ENCODE data around the gene DAND5.
A peak's percentile ranks its signal among the peaks of the same experiment; 100 is the strongest.

DAND5 gene

DNA sequence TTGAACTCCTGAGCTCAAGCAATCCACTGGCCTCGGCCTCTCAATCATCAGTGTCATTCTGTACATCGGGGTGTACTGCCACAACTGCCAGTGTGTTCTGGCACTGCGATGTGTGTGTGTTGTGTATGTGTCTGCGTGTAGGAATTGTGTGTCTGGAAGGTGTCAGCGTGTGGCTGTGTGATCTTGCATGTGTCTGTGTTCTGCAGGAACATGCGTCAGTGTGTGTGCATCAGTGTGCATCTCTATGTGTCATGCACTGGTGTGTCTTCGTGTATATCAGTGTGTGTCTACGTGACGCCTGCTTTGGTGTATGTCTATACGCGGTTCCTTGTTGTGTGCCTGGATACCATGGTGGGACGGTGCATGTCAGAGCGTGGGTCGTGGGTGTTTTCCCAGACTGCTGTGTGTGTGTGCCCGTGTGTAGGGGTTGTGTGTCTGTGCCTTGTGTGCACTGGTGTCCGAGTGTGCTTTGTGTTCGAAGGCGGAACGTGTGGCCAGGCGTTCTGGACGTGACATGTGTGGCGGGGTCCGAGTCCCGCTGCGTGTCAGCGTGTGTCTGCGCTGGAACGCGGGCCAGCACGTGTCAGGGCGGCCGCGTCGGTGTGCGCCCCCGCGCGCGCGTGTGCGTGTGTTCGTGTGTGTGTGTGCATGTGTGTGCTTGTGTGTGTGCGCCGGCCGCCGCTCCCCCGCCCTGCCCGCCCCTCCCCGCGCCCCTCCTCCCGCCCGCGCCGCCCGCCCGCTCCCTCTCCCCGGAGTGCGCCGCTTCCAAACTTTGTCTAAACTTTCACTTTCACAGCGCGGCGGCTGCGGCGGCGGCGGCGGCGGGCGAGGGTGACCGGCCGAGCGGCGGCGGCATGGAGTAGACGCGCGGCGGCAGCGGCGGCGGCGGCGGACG lies 25.6 kb downstream of the DAND5 start, which contains the start of gene NFIX:
TSS of gene NFIX (plus strand) at position 775 of the 895 bp plus-strand sequence. CDS start 363 bp downstream, outside the sequence.
- peak; percentile 28 for DNase-seq (ENCODE audit: low spot score)

- peak; percentile 16 for DNase-seq (ENCODE audit: low spot score)
These were observed 26.4 kb downstream of the DAND5 start for GRCh38 chr19:12995596-12996405.

- no peak for DNase-seq (ENCODE audit: low spot score)
These were observed 27.2 kb downstream of the DAND5 start for GRCh38 chr19:12996406-12997094.

GRCh38 chr19:12997179-12997966 lies 28.0 kb downstream of the DAND5 start:
- DNase-seq (ENCODE audit: low spot score) = no peak

DNA sequence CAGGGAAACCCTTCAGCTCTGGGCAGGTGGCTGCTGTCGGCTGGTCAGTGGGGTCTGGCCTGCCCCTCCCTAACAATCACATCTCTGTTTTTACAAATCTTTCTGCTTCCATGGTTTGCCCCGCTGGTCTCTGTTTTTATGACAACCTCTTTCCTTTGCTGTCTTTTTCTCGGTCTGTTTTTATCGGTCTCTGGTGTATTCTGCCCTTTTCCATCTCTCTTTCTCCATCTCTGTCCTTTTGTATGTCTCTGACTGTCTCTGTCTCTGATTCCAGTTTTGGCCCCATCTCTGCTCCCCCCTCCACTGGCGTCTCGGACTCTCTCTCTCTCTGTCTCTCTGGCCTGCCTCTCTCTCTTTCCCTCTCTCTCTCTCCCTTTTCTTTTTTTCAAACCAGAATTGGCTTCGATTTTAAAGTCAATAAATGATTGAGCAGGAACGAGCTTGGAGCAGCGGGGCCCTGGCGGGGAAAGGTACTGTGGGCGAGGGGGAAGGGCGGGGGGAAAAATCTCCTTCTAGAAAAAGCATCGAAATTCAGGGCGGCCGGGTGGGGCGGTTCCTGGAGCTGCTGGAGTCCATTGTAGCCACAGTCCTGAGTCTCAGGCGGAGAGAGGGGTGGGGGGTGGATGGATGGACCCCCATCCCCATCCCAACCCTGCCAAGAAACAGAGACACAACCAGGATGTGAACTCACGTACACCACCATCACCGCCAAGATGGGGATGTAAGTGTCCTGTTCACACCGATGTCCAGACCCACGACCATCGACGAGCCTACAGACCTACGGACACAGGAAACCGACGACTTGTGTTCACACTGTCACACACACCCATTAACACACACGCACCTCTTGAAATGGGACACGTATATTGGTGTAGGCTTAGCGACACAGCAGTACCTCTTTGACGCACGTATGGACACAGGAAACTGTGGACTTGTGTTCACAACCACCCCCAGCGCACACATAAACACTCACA lies 28.9 kb downstream of the DAND5 start:
- DNase-seq (ENCODE audit: low spot score) = no peak

- no peak for DNase-seq (ENCODE audit: low spot score)
These were observed 31.8 kb downstream of the DAND5 start for GRCh38 chr19:13001166-13001501.

DNA sequence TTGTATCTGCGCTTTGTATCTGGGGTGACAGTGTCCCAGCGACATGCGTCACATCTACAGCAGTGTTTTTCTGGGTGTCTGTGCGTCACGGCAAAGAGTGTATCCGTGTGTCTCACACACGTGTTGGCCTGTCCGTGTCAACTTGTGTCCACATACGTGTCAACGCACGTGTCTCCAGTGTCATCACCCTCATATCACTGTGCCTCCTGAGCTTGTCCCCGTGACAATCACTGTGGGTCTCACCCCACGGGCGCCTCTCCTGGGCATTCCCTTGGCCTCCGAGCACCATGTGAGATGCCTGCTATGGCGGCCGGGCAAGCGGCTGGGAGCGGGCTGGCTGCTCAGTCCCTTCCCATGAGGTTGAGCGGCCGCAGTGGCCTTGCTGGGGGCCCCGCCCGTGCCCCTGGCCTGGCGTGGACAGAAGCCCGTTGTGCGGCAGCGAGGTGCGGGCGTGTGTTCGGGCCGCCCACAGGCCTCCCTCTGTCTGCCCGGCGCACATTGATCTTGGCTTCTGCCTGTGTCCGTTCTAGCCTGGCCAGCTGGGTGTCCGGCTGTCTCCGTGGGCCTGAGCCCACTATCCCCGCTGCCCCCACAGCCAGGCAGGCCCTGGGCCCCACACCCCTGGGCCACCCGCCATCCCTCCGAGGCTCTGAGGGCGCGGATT lies 32.3 kb downstream of the DAND5 start:
- DNase-seq (ENCODE audit: low spot score) = peak; percentile 79

- peak; percentile 93 for DNase-seq (ENCODE audit: low spot score)
These were observed 33.0 kb downstream of the DAND5 start for GRCh38 chr19:13002166-13002898.

- peak; percentile 69 for DNase-seq (ENCODE audit: low spot score)
These were observed 33.7 kb downstream of the DAND5 start for GRCh38 chr19:13003081-13003480.

- no peak for DNase-seq (ENCODE audit: low spot score)
These were observed 34.9 kb downstream of the DAND5 start for GRCh38 chr19:13004273-13004672.

- no peak for DNase-seq (ENCODE audit: low spot score)
These were observed 35.9 kb downstream of the DAND5 start for GRCh38 chr19:13005253-13005652.

DNA sequence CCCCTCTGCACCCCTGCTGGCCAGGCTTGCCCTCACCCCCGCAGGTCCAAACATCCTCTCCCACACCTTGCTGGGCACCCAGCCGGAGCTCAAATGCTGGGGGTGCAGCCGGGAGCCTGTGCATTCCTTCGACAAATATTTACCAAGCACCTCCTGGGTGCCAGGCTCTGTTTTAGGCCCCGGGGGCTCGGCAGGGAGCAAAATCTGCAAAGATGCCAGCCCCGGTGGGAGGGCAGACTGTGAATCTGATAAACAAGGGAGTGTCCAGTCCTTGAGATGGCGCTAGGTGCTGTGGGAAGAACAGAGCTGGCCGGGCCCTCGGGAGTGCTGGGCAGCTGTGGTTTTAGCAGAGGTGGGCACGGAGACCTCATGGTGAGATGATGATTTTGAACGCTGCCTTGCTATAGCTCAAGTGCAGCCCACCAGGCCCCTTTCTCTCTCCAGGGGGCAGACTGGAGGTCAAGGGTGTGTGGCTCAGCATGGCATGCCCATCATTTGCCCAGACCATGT lies 36.5 kb downstream of the DAND5 start:
- DNase-seq (ENCODE audit: low spot score) = no peak

- DNase-seq (ENCODE audit: low spot score) = no peak
These were observed 37.3 kb downstream of the DAND5 start for GRCh38 chr19:13006431-13007281.

DNA sequence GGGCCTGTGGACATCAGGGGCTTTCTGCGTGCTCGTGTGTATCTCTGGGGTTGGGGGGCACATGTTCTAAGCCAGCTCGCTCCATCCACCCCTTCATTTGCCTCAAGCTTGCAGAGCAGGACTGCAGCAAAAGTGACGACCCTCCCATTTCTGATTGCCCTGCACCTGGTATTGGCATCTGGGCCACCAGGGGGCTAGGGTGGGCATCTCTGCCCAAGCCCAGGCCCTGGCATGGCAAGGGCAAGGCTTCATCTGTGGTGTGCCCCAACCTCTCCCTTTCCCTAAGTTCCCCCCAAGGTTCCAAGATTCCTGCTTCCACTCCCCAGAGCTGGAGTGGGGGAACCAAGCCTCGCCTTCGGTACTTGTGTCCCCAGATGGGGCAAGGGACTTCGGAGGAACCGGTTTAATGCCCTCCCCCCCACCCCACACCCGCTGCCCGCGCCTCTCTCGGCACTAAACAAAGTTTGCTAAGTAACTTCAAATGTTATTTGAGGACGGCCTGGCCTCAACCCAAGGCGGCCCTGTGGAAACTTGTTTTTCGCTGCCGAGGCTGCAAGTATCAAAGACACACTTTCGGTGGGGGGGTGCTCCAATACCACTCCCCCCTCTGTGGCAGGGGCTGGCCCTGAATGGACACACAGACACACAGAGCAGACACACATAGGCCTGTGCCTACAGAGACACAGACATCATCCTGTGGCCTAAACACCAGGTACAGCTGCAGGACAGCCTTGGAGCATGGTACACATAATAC lies 38.1 kb downstream of the DAND5 start:
- no peak for DNase-seq (ENCODE audit: low spot score)

DNA sequence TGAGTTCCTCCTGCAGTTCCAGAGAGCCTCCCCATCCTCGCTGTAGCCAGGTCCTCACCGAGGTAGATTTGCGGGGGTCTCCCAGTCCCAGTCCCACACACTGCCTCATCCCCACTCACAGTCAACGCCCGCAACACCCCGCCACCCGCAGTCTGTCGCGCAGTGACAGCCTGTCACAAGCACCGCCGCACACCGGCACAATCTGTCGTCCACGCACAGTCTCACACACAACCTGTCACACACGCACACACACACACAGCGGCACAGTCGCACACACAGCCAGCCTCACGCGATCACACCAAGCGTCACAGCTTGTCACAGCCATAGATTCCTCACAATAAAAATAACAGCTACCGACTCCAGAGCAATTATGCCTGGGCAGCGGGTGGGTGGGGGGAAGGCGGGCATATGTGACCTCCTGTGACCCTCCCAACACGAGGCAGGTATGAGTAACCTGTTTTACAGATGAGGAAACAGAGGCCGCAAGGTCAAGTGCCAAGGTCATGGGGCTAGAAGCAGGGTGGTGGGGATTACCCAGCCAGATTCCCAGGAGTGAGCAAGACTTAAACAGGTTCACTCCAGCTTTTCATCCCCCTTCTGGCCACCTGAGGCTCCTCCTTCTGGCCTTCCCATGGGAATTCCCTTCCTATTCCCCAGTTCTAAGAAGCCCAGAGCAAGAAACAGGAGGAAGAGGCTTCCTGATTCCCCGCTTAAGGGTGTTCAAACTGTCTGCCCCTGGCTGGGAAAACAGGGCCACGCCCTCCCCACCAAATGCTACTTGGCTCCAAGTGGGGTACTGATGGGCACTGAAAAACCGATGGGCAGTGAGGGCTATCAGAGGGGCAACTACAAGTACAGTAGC lies 39.8 kb downstream of the DAND5 start:
- DNase-seq (ENCODE audit: low spot score) = peak; percentile 68

All from cerebellar cortex (tissue), 1 donor.